Measurements from ENCODE around the gene SUPT16H.

GRCh38 chr14:21356511-21356910 lies 27.3 kb downstream of the SUPT16H start:
- no peak for TF ChIP-seq NCOA2 (CRISPR knock-in tag; IDR thresholded peaks at IDR 0.05)
- no peak for TF ChIP-seq RAD21 (CRISPR knock-in tag; IDR thresholded peaks at IDR 0.05)
- no peak for TF ChIP-seq MTA3 (CRISPR knock-in tag; IDR thresholded peaks at IDR 0.05)
- TF ChIP-seq POLR2AphosphoS5 (IDR thresholded peaks at IDR 0.05; ENCODE audit: low read depth, low read length): no peak
- no peak for TF ChIP-seq MAF1 (CRISPR knock-in tag; IDR thresholded peaks at IDR 0.05; ENCODE audit: borderline replicate concordance)
- no peak for TF ChIP-seq GZF1 (CRISPR knock-in tag; IDR thresholded peaks at IDR 0.05)
- TF ChIP-seq ZNF547 (CRISPR knock-in tag; IDR thresholded peaks at IDR 0.05): no peak
- no peak for TF ChIP-seq BCL6 (CRISPR knock-in tag; IDR thresholded peaks at IDR 0.05)
- TF ChIP-seq RFXAP (CRISPR knock-in tag; IDR thresholded peaks at IDR 0.05; ENCODE audit: borderline replicate concordance): no peak
- no peak for TF ChIP-seq IRF1 (CRISPR knock-in tag; IDR thresholded peaks at IDR 0.05; ENCODE audit: low read depth)
- TF ChIP-seq CTCF (CRISPR knock-in tag; IDR thresholded peaks at IDR 0.05): no peak
- TF ChIP-seq GABPB1 (CRISPR knock-in tag; IDR thresholded peaks at IDR 0.05): no peak

Data from HepG2 (cell line).